K562 (cell line): ENCODE data around the gene MPIG6B. TPM values are rescaled to one million over a fixed set of nuclear protein-coding genes. Genes with fewer than 3 reads are reported as not detected.

Experiments used
- ATAC-seq: fragments of 200-7000 bp; cut with Tn5 transposase; 3 replicates; pipeline ENCODE4 v1.9.1; 2020; ENCODE audit warnings: moderate library complexity
- BruUV-seq: library from RNA; stranded (reverse); fragments of 400-500 nt; replicated peaks from 2 replicates; lab custom pipeline; 2021; lab: Mats Ljungman, UMichigan
- CTCF ChIA-PET: fragments of 300-600 bp; formaldehyde crosslinking; extraction: SDS; loops from one replicate; lab custom pipeline; 2021; ENCODE audit warnings: low intra/inter-chr PET ratio; lab: Yijun Ruan, JAX
- POLR2A ChIA-PET: fragments of 300-600, 350-650 bp; sonication (Branson Sonifier 250); formaldehyde crosslinking; extraction: SDS; loops from one replicate; lab custom pipeline; 2021; ENCODE audit warnings: antibody characterized with exemption, inconsistent platforms; lab: Yijun Ruan, JAX
- DNase-seq, 4 experiments: peaks; one replicate each; pipeline versions ENCODE4 v3.0.0 to v3.0.0-alpha.2; 2011 to 2018; ENCODE audit warnings: low spot score in 3 of 4, mixed read lengths in 3 of 4; ENCODE audit errors: extremely low read depth in 1 of 4
- FAIRE-seq: peaks from 2 replicates; lab custom pipeline; 2011; peaks lifted over from hg19 to GRCh38; lab: Jason Lieb, UNC
- H2AFZ ChIP-seq: 2 replicates; pipeline ENCODE4 v1.6.0; 2011; ENCODE audit warnings: low read depth, low read length, control low read depth, inconsistent platforms
- H3K27ac ChIP-seq: fragments of 200-600 bp; 3 replicates; pipeline ENCODE4 v1.8.0; 2011; ENCODE audit warnings: low read depth, mild to moderate bottlenecking, control low read depth, inconsistent platforms, low read length, moderate library complexity, mixed read lengths; ENCODE audit errors: extremely low read depth
- H3K27me3 ChIP-seq, 2 experiments: fragments of 300-600 bp in 1 of 2; 2 replicates in 1 of 2; 3 replicates in 1 of 2; pipeline versions ENCODE4 v1.6.0 to v1.8.0; 2011; ENCODE audit warnings: inconsistent platforms in 2 of 2, low read length in 2 of 2, mild to moderate bottlenecking in 1 of 2, mixed read lengths in 1 of 2, moderate library complexity in 1 of 2; ENCODE audit not compliant: control insufficient read depth in 2 of 2, insufficient read depth in 2 of 2
- H3K36me3 ChIP-seq: fragments of 300-600 bp; 3 replicates; pipeline ENCODE4 v1.8.0; 2011; ENCODE audit warnings: mild to moderate bottlenecking, low read length, inconsistent platforms; ENCODE audit not compliant: control insufficient read depth, insufficient read depth
- H3K4me1 ChIP-seq, 2 experiments: fragments of 200-600 bp in 1 of 2; replicated peaks in 1 of 2; 2 replicates in 1 of 2; 3 replicates in 1 of 2; pipeline versions ENCODE4 v1.5.1 to v1.8.0; 2011; ENCODE audit warnings: inconsistent platforms in 2 of 2, low read length in 2 of 2, mild to moderate bottlenecking in 1 of 2, mixed read lengths in 1 of 2, moderate library complexity in 1 of 2; ENCODE audit not compliant: control insufficient read depth in 2 of 2, insufficient read depth in 2 of 2
- H3K4me2 ChIP-seq: 2 replicates; pipeline ENCODE4 v1.6.1; 2011; ENCODE audit warnings: low read length, control low read depth, inconsistent platforms, mixed read lengths; ENCODE audit not compliant: insufficient read depth
- H3K4me3 ChIP-seq: fragments of 200-600 bp; sonication (generic), shearing (Covaris generic); 2 replicates; pipeline ENCODE4 v1.5.1; 2016; ENCODE audit warnings: control low read depth, inconsistent platforms
- H3K79me2 ChIP-seq: fragments of 200-600 bp; 3 replicates; pipeline ENCODE4 v1.8.0; 2011; ENCODE audit warnings: low read length, inconsistent platforms; ENCODE audit not compliant: control insufficient read depth, insufficient read depth
- H3K9ac ChIP-seq, 2 experiments: 2 replicates each; pipeline versions ENCODE4 v1.6.0 to v1.6.1; 2011; ENCODE audit warnings: low read depth in 2 of 2, low read length in 2 of 2, control low read depth in 1 of 2, inconsistent platforms in 1 of 2, mild to moderate bottlenecking in 1 of 2, mixed read lengths in 1 of 2; ENCODE audit not compliant: insufficient read depth in 1 of 2
- H3K9me1 ChIP-seq: one replicate; pipeline ENCODE4 v1.6.0; 2011; ENCODE audit warnings: inconsistent platforms, mild to moderate bottlenecking, low read length, moderate library complexity; ENCODE audit not compliant: control insufficient read depth, insufficient read depth
- H3K9me3 ChIP-seq: replicated peaks from 2 replicates; pipeline ENCODE4 v1.5.1; 2011; ENCODE audit warnings: low read depth, low read length, inconsistent platforms; ENCODE audit not compliant: control insufficient read depth, insufficient read depth
- H4K20me1 ChIP-seq: replicated peaks from 2 replicates; pipeline ENCODE4 v1.6.1; 2011; ENCODE audit warnings: low read length, inconsistent platforms, mixed read lengths; ENCODE audit not compliant: control insufficient read depth, insufficient read depth
- E2F4 ChIP-seq: sonication (generic); formaldehyde crosslinking; IDR thresholded peaks from 2 replicates; pipeline ENCODE4 v1.8.0; 2022; ENCODE audit warnings: mild to moderate bottlenecking, low read depth, missing genetic modification reagents
- EHMT2 ChIP-seq: fragments of 450-650 bp; IDR thresholded peaks from 2 replicates; pipeline ENCODE4 v1.6.1; 2018; ENCODE audit warnings: antibody characterized with exemption
- FOXM1 ChIP-seq, 2 experiments: fragments of 450-650 bp in 1 of 2; sonication (generic) in 1 of 2; formaldehyde crosslinking in 1 of 2; IDR thresholded peaks; 2 replicates each; pipeline versions ENCODE4 v1.6.1 to v1.9.0; 2017 to 2022; ENCODE audit warnings: low read depth in 2 of 2, mild to moderate bottlenecking in 2 of 2, missing genetic modification reagents in 1 of 2, moderate library complexity in 1 of 2
- HDAC1 ChIP-seq, 2 experiments: fragments of 450-650 bp; IDR thresholded peaks; 2 replicates each; pipeline ENCODE4 v1.6.1; 2016 to 2017; ENCODE audit warnings: inconsistent platforms in 1 of 2, mild to moderate bottlenecking in 1 of 2, moderate library complexity in 1 of 2
- LARP7 ChIP-seq: fragments of 450-650 bp; IDR thresholded peaks from 2 replicates; pipeline ENCODE4 v1.6.1; 2016
- MIER1 ChIP-seq: fragments of 450-650 bp; IDR thresholded peaks from 2 replicates; pipeline ENCODE4 v1.6.1; 2016; ENCODE audit warnings: antibody characterized with exemption, mild to moderate bottlenecking, low read depth
- MTA3 ChIP-seq: fragments of 450-650 bp; formaldehyde crosslinking; IDR thresholded peaks from 2 replicates; pipeline ENCODE4 v1.6.1; 2017; ENCODE audit warnings: mild to moderate bottlenecking, borderline replicate concordance
- NFIC ChIP-seq: fragments of 450-650 bp; IDR thresholded peaks from 2 replicates; pipeline ENCODE4 v1.6.1; 2017; ENCODE audit warnings: mild to moderate bottlenecking, inconsistent platforms
- NKRF ChIP-seq: fragments of 450-650 bp; IDR thresholded peaks from 2 replicates; pipeline ENCODE4 v1.6.1; 2016; ENCODE audit warnings: borderline replicate concordance
- POLR2AphosphoS2 ChIP-seq: IDR thresholded peaks from 2 replicates; pipeline ENCODE4 v1.6.1; 2012; ENCODE audit warnings: low read length, improper control_type of control experiment
- RCOR1 ChIP-seq, 2 experiments: IDR thresholded peaks; 2 replicates each; pipeline ENCODE4 v1.6.1; 2012; ENCODE audit warnings: low read depth in 2 of 2, low read length in 2 of 2, borderline replicate concordance in 1 of 2, improper control_type of control experiment in 1 of 2
- SIX5 ChIP-seq, 2 experiments: IDR thresholded peaks; 2 replicates each; pipeline ENCODE4 v1.6.1; 2011; ENCODE audit warnings: low read length in 2 of 2, borderline replicate concordance in 1 of 2, low read depth in 1 of 2, mild to moderate bottlenecking in 1 of 2, moderate library complexity in 1 of 2; ENCODE audit not compliant: insufficient read depth in 1 of 2
- SMARCA5 ChIP-seq: fragments of 450-650 bp; IDR thresholded peaks from 2 replicates; pipeline ENCODE4 v1.6.1; 2016
- STAT6 ChIP-seq: sonication (generic); formaldehyde crosslinking; IDR thresholded peaks from 2 replicates; pipeline ENCODE4 v1.8.1; 2023; ENCODE audit warnings: mild to moderate bottlenecking, missing genetic modification reagents
- ZBTB1 ChIP-seq: sonication (generic); formaldehyde crosslinking; IDR thresholded peaks from 2 replicates; pipeline ENCODE4 v1.8.1; 2023; ENCODE audit warnings: missing genetic modification reagents, low read depth, mild to moderate bottlenecking, borderline replicate concordance
- ZKSCAN3 ChIP-seq: fragments of 250-450 bp; sonication (Bioruptor Pico); IDR thresholded peaks from 2 replicates; pipeline ENCODE4 v1.4.0; 2020
- WGBS: fragments of 100-300 bp; shearing (Covaris generic); methylation state at CpG from one replicate; pipeline ENCODE4 v1.1.6; 2016; ENCODE audit warnings: low coverage, mixed read lengths; ENCODE audit not compliant: insufficient coverage; ENCODE audit errors: missing lambda C conversion rate; 5-methylcytosine and 5-hydroxymethylcytosine counted together
- in situ Hi-C: fragments of 300-500 bp; cut with MboI; formaldehyde crosslinking; loops from 4 replicates; pipeline ENCODE4 v1.15.0; 2018; ENCODE audit warnings: inconsistent platforms, mixed read lengths
- intact Hi-C: fragments of 100-400 bp; cut with micrococcal nuclease; formaldehyde crosslinking; loops from 2 replicates; pipeline ENCODE4 v1.14.2; 2022
- polyA plus RNA-seq, 8 experiments: library from polyadenylated mRNA; depleted of rRNA in 4 of 8; stranded (reverse) in 5 of 8; unstranded in 3 of 8; fragments of >200 nt; fragmentation: Nextera tagmentation in 2 of 8; fragmentation: Illumina TruSeq in 1 of 8; extraction: Ambion mirVana in 2 of 8; extraction: Trizol in 1 of 8; gene quantifications; 2 replicates each; pipeline versions ENCODE4 v1.2.1 to v1.2.3, GENCODE V29; 2011 to 2014; ENCODE audit warnings: inconsistent platforms in 1 of 8, missing spikeins in 1 of 8
- total RNA-seq, 7 experiments: library from RNA; depleted of rRNA in 6 of 7; stranded (reverse); fragments of >200 nt in 6 of 7; fragmentation: Illumina TruSeq in 2 of 7; extraction: Trizol in 2 of 7; gene quantifications; 2 replicates each; pipeline versions ENCODE4 v1.2.1 to v1.2.3, GENCODE V29; 2011 to 2021; ENCODE audit warnings: low replicate concordance in 1 of 7

The MPIG6B gene
- total and polyA plus RNA-seq, 9 of the 15 experiments (the other 6 are each of a cell fraction or from before 2014, with no cell fraction given), result 0.11 to 1.2 (median 0.28) TPM; not detected in 1

GRCh38 chr6:31697555-31697954 is 25.6 kb upstream of the MPIG6B start:
- Histone ChIP-seq H3K4me3 (no peak overlapping the region), H3K27ac (peak overlapping the region; percentile 12; the same call in 1 of the 3 replicates), H3K79me2 (peaks cover 45% of the 10 kb centered on the region), H2AFZ (no peak overlapping the region), H3K4me2 (no peak overlapping the region), H3K9me1 (peaks cover 5% of the 10 kb centered on the region), H3K4me1 (peaks cover 16 to 17% of the 10 kb centered on the region in 2 experiments), H4K20me1 (no peaks in the 10 kb centered on the region; the same call in 1 of the 2 replicates), H3K9me3 (no peaks in the 10 kb centered on the region), H3K27me3 (no peaks in the 10 kb centered on the region), H3K9ac (peak overlapping the region in 1 of 2 experiments; percentile 24; a peak in 1 of 4 replicates), H3K36me3 (peaks cover 83% of the 10 kb centered on the region)
- intact Hi-C loops, result no loop called here
- no peak for ATAC-seq
- BruUV-seq, result no TSS peak
- CTCF ChIA-PET, result interaction anchor here (0.7 kb wide), 1 partner anchor 331 kb away, joined by 3 read pairs; no protein-coding TSS in a partner anchor
- FAIRE-seq, result no peak
- in situ Hi-C loops, result no loop called here
- POLR2A ChIA-PET, result interaction anchor here (0.8 to 1.3 kb wide), 5 partner anchors 13 to 72 kb away, joined by 3 to 5 read pairs (median 3); partner anchors contain the start of genes BAG6 and MPIG6B
- DNase-seq, result no peak
- WGBS, result 54% methylated on average over 3 of the region's 3 CpGs
- TF ChIP-seq FOXM1 (IDR thresholded peaks at IDR 0.05; ENCODE audit: low read depth) (no peak), FOXM1 (CRISPR knock-in tag; IDR thresholded peaks at IDR 0.05; ENCODE audit: low read depth) (no peak), POLR2AphosphoS2 (0 out of 2 replicates have a peak, but pooled peaks have one; percentile 36), MIER1 (no peak), MTA3 (no peak), HDAC1 (IDR thresholded peaks at IDR 0.05) (peak in 1 of 2 experiments; percentile 52; a peak in 2 of 4 replicates), RCOR1 (IDR thresholded peaks at IDR 0.05; ENCODE audit: borderline replicate concordance in 1 of 2, low read depth in 2 of 2, low read length in 2 of 2) (no peak), E2F4 (CRISPR knock-in tag) (no peak), NKRF (peak; percentile 27; the same call in 1 of the 2 replicates), SMARCA5 (peak; percentile 58; the same call in 1 of the 2 replicates), ZKSCAN3 (CRISPR knock-in tag) (no peak), EHMT2 (0 out of 2 replicates have a peak, but pooled peaks have one; percentile 22), LARP7 (0 out of 2 replicates have a peak, but pooled peaks have one; percentile 36), SIX5 (IDR thresholded peaks at IDR 0.05; ENCODE audit: borderline replicate concordance in 1 of 2, insufficient read depth in 1 of 2, low read depth in 1 of 2, low read length in 2 of 2) (0 out of 4 replicates have a peak, but pooled peaks of 1 of the 2 experiments have one; percentile 12), STAT6 (CRISPR knock-in tag) (peak; percentile 87; the same call in 1 of the 2 replicates), ZBTB1 (CRISPR knock-in tag) (no peak), NFIC (0 out of 2 replicates have a peak, but pooled peaks have one; percentile 6)
